ENCODE data around the gene FRG2.
"Not testable (repeated sequence)": the region's sequence is repeated elsewhere in the genome, so short reads cannot be mapped to it uniquely, and the experiment has no call there.

The FRG2 gene

GRCh38 chr4:190014771-190015537 lies 12.1 kb downstream of the FRG2 start:
- H3K4me3 ChIP-seq (ENCODE audit: low read depth, low read length), result peak overlapping the region; percentile 27; the same call in 1 of the 2 replicates
- no peak for TF ChIP-seq CTCF (IDR thresholded peaks at IDR 0.05; ENCODE audit: low read depth, low read length)

GRCh38 chr4:189989941-189990340 lies 37.1 kb downstream of the FRG2 start:
- not testable (repeated sequence) for H3K4me3 ChIP-seq (ENCODE audit: low read depth, low read length)

DNA sequence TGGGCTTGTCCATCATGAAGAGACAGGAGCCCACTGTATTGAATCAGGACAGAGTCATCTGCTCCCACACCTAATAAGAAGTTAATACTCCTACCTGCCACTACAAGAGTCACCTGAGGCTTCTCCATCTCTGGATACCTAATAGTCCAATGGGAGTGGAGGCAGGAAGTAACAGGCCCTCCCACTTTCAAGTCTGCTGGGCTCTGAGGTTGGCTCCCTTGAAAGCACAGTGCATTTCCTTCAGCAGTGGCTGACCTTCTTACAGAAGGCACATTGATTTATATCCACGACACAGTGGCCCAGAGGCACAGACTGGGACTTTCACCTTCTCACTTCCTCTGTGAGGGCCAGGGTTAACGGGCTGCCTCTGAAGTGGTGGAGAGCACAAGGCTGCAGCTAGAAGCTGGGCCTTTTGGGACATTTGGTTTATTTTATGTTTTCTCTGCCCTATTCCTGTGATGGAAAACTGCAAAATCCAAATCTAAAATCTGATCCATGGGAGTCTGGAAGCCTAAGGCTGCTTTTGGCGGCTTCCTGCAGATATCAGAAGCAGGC lies 38.1 kb downstream of the FRG2 start:
- H3K4me3 ChIP-seq (ENCODE audit: low read depth, low read length), result no peak overlapping the region
- TF ChIP-seq CTCF (IDR thresholded peaks at IDR 0.05; ENCODE audit: low read depth, low read length), result no peak

- not testable (repeated sequence) for H3K4me3 ChIP-seq (ENCODE audit: low read depth, low read length)
These were observed 41.3 kb downstream of the FRG2 start for GRCh38 chr4:189985651-189986243.

DNA sequence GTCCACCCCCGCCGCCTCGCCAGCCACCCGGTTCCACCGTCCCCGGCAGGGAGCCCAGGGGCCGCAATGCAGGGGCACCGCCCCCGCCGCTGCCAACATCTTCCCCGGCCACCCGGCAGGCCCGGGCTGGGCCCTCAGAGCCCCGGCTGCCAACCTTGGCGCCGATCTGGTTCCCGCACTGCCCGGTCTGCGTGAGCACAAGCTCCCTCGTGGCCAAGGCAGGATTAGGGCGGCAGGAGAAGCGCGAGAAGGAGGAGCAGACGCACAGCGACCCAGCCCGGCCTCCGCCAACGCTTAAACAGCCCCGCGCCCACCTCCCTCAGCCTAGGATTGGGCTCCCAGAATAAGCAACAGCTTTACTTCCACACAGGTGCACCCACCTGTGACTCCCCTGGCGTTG lies 42.4 kb downstream of the FRG2 start:
- H3K4me3 ChIP-seq (ENCODE audit: low read depth, low read length), result not testable (repeated sequence)

DNA sequence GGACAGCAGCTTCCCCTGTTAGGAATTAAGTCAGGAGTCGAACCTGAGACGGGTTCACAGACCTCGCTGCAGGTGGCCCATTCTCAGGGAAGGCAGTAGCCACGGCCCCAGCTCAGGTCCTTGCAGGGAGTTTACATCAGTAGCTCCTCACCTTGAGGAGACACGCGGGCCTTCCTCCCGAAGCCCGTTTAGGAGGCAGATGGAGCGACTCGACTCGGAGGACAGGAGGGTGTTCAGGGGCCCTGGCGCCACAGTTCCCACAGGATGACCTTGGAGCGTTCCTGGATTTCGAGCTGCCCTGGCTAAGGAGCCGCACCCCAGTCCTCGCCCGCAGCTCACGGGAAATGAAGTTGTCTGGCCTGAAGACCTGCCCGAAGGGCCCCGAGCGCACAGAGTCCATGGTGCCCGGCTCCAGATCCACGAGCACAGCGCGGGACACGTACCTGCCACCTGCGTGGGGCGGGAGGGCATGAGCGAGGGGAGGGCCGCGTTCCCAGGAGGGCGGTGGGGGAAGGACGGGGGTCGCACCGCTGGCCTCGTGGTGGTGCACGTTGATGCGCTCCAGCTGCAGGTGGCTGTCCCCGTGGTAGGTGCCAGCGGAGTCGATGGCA lies 43.0 kb downstream of the FRG2 start:
- not testable (repeated sequence) for H3K4me3 ChIP-seq (ENCODE audit: low read depth, low read length)

- no peak for TF ChIP-seq CTCF (IDR thresholded peaks at IDR 0.05; ENCODE audit: low read depth, low read length)
- H3K4me3 ChIP-seq (ENCODE audit: low read depth, low read length), result no peak overlapping the region
These were observed 45.1 kb downstream of the FRG2 start for GRCh38 chr4:189981970-189982369.

DNA sequence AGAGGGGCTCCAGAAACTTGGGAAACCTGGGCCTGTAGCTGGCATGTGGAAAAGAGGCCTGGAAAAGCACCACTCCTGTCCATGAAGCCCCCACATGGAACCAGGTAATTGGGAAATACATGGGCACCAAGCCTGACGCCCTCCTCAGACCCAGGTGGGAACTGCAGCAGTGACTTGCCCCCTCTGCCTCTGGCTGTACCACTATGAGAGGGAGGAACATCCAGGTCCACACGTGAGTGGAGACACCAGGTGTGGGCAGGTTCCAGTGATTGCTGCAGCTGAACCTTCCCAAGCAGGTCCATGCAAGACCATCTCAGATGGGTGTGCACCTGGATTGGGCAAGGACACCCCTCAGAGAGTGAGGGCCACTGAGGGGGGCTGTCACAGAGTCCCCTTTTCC lies 46.8 kb downstream of the FRG2 start:
- H3K4me3 ChIP-seq (ENCODE audit: low read depth, low read length), result not testable (repeated sequence)

- no peak for TF ChIP-seq CTCF (IDR thresholded peaks at IDR 0.05; ENCODE audit: low read depth, low read length)
These were observed 47.6 kb downstream of the FRG2 start for GRCh38 chr4:189979196-189980047.

More at GRCh38 chr4:189979196-189980047, 47.6 kb downstream of the FRG2 start:
- no peak overlapping the region for H3K4me3 ChIP-seq (ENCODE audit: low read depth, low read length)

Data from WI38 (cell line).